22Rv1 (cell line): ENCODE measurements around the gene PTCH1.

ENCODE experiments used
- CTCF ChIP-seq: fragments of 450-650 bp; IDR thresholded peaks from 2 replicates; pipeline ENCODE4 v1.5.1; 2017; ENCODE audit warnings: mild to moderate bottlenecking
- ZFX ChIP-seq: fragments of 450-650 bp; IDR thresholded peaks from 2 replicates; pipeline ENCODE4 v1.6.1; 2017; ENCODE audit warnings: antibody characterized with exemption, borderline replicate concordance

GRCh38 chr9:95457769-95458168 is 59.0 kb downstream of the PTCH1 start:
- TF ChIP-seq CTCF (no peak), ZFX (no peak)
